ENCODE data around the gene CCDC97. TPM values are rescaled to one million over a fixed set of nuclear protein-coding genes. Genes with fewer than 3 reads are reported as not detected.

The CCDC97 gene
- 5.5 TPM in 2 replicates for total RNA-seq

DNA sequence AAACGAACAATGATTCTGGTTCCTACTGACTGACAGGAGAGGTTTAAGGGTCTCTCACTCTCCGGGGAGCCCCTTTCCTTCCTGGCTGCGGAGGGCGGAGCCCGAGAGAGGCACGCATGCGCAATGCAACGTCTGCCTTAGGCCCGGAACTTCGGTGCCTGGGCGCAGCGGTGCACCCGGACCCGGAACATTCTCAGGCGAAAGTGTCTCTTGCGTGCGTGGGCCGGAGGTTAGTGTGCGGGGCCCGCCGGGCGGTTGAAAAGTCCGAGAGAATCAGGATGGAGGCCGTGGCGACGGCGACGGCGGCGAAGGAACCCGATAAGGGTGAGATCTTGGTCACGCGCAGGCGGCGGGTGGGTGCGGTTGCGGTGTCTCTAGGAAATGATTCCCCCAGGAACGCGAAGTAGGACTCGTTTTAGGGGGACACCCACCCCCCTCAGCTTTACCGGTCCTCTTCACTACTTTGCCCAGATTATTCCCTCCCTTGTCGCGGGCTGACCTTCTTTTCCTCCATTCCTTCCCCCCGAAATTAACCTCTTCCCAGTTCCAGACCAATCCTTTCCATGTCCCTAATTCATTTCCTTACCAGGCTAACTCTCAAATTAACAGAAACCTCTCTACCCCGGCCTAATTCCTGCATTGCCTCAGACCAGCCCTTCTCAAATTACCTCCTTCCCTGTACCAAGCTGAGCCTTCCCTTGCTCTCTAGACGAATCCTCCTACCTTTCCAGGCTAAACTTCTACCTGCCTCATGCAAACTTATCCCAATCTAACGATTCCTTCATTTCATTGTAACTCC lies at the start of gene CCDC97:
Gene CCDC97, plus strand, starts transcription at position 140 of the 799 bp plus-strand sequence. Its CDS starts 139 bp downstream, at position 279.

DNA sequence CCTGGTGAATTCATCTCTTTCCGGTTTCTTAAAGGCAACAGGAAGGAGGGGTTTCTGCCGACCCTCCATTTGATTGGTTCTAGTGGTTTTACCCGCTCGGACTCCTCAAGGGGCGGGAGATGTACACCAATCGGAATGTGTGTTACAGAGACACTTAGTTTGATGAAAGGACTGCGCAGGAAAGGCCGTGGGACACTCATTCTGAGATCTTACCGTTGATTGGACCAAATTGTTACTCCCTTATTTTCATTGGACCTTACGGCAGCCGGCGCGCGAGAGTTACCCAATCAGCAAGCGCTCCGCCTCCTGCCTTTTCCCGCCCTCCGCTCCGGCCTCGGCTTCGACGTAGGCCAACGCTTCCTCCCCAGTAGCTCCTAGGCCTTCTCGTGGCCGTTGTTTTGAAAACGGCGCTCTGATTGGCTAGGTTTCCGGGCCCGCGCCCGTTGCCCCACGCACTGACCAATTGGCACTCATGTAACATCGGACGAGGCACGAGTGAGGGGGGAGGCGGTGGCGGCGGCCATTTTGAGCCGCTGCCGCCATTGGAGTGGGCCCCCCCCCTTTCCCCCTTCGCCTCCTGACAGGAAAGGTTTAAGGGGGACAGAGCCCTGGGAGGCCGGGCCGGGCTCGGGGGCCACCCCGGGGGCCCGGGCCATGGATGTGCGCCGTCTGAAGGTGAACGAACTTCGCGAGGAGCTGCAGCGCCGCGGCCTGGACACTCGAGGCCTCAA lies 46.0 kb upstream of the CCDC97 start, which contains the start of gene HNRNPUL1:
Gene HNRNPUL1, plus strand, starts transcription at position 523 of the 731 bp plus-strand sequence. Its CDS starts 132 bp downstream, at position 655.

DNA sequence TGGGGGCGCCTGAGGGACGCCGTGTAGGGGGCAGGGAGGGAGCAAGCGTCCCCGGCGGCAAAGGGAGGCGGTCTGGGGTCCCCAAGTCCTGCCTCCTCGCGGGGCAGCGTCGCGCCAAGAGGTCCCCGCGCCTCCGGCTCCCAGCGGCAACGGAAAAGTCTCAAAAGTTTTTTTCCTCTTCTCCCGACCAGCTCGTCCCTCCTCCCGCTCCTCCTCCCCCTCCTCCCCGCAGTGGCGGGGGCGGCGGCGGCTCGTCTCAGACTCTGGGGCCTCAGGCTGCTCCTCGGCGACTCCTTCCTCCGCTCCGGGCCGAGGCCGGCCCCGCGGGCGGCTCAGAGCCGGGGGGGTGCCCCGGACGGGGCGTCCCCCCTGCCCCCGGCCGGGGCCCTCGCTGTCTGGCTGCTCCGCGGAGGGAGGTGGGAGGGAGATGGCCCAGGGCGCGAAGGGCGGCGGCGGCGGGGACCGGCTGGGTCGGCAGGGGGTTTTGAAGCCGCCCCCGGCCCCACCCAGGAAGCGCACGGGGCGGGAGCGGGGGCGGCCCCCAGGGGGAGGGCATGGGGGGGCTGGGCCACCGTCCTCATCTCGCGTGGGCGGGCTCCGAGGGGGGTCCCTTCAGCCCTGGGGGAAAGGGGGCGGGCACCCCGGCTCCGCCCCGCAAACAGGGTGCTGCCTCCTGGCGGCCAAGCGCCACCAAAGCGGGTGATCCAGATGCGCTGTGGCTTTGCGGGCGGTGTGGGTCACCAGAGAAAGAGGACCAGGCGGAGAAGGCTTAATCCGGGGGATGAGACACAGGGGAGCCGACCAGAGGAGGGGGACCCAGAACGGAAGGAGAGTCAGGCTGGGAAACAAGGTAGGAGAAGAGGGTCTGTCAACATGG lies 43.7 kb downstream of the CCDC97 start, which contains the start of gene TGFB1:
Gene TGFB1, minus strand, starts transcription at position 457 of the 877 bp plus-strand sequence. CDS start 878 bp downstream, outside the sequence.

DNA sequence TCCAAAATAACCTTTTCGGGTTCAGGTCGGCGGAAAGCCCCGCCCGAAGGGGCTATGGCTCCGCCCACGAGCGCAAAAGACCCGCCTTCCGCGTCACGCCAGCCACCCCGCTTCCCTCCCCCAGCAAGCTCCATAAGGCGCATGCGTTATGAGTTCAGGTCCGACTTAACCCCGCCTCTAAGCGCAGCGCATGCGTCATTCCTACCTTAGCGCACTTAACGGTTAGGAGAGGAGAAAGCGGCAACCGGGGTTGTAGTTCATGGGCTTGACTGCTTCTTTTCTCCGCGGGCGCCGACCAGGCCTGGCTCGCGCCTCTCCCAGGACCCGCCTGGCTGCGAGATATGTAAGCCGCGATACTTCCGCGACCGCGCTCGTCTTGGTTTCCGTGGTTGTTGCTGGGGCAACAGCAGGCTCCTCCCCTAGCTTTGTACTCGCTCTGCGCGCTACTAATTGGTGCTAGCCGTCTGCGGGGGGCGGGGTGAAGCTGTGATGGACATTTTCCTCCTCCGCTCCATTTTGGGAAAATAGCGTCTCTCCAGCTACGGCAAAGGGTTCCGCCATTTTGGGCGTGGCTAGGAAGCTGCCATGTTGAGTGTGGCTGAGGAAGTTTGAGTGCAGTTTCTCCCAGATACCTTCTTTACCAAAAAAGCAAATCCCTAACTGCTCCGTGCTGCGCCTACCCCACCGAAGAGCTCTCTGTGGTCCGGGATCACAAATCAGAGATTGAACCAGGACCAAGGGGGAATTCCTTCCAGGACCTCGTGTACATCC lies 54.0 kb downstream of the CCDC97 start, which contains the start of gene B9D2:
Gene B9D2, minus strand, starts transcription at position 397 of the 771 bp plus-strand sequence. CDS start 630 bp downstream, outside the sequence.

Other genes with a start within 250 kb of the CCDC97 start
- gene CYP2A13, start 221.7 kb upstream of the CCDC97 start, total RNA-seq: not detected in 2 replicates
- gene CYP2F1, start 195.7 kb upstream of the CCDC97 start, total RNA-seq: not detected in 2 replicates
- gene CYP2S1, start 117.0 kb upstream of the CCDC97 start, total RNA-seq: not detected in 2 replicates
- gene AXL, start 90.9 kb upstream of the CCDC97 start, total RNA-seq: 76.3 and 92.6 TPM in 2 replicates
- 45.9 and 54.9 TPM in 2 replicates for gene HNRNPUL1, start 45.8 kb upstream of the CCDC97 start, total RNA-seq
- 16.4 and 41.6 TPM in 2 replicates for gene TGFB1, start 43.8 kb downstream of the CCDC97 start, total RNA-seq
- 8.8 and 10.1 TPM in 2 replicates for gene B9D2, start 54.0 kb downstream of the CCDC97 start, total RNA-seq
- gene TMEM91, start 66.4 kb downstream of the CCDC97 start, total RNA-seq: 5.3 and 8.4 TPM in 2 replicates
- gene EXOSC5, start 87.2 kb downstream of the CCDC97 start, total RNA-seq: 20.7 and 25.7 TPM in 2 replicates
- 37.8 and 56.5 TPM in 2 replicates for gene BCKDHA, start 87.6 kb downstream of the CCDC97 start, total RNA-seq
- gene B3GNT8, start 117.2 kb downstream of the CCDC97 start, total RNA-seq: 2.6 and 4.4 TPM in 2 replicates
- gene DMAC2, start 129.7 kb downstream of the CCDC97 start, total RNA-seq: 45.9 and 59.8 TPM in 2 replicates
- gene ERICH4, start 133.0 kb downstream of the CCDC97 start, total RNA-seq: not detected in 2 replicates

Measured in epithelial cell of umbilical artery (primary cell).